PFSK-1 (cell line): ENCODE data around the gene B4GALT3.

Source experiments
- FOXP2 ChIP-seq: optimal IDR thresholded peaks from 2 replicates; pipeline ENCODE3; 2011; ENCODE audit warnings: borderline replicate concordance, control low read depth, inconsistent platforms; ENCODE audit not compliant: insufficient read depth; ENCODE audit errors: extremely low read length, extremely low read depth
- POLR2AphosphoS5 ChIP-seq: IDR thresholded peaks from 2 replicates; pipeline ENCODE4 v1.6.1; 2012; ENCODE audit warnings: low read depth, mild to moderate bottlenecking, control low read depth, low read length, moderate library complexity
- SIN3A ChIP-seq: IDR thresholded peaks from 2 replicates; pipeline ENCODE4 v1.6.1; 2012; ENCODE audit warnings: mild to moderate bottlenecking, low read length, moderate library complexity, borderline replicate concordance; ENCODE audit not compliant: insufficient read depth
- TAF1 ChIP-seq: IDR thresholded peaks from 2 replicates; pipeline ENCODE4 v1.6.1; 2012; ENCODE audit warnings: low read length, control low read depth, borderline replicate concordance; ENCODE audit not compliant: insufficient read depth
- TF ChIP-seq, protein P1 (sequence below), 2 experiments: IDR thresholded peaks; 2 replicates each; pipeline versions ENCODE4 v1.6.1 to v1.8.0; 2011 to 2012; ENCODE audit warnings: low read depth in 2 of 2, low read length in 2 of 2, control low read depth in 1 of 2, inconsistent platforms in 1 of 2, mild to moderate bottlenecking in 1 of 2, moderate library complexity in 1 of 2; ENCODE audit not compliant: insufficient read depth in 1 of 2

B4GALT3 gene

DNA sequence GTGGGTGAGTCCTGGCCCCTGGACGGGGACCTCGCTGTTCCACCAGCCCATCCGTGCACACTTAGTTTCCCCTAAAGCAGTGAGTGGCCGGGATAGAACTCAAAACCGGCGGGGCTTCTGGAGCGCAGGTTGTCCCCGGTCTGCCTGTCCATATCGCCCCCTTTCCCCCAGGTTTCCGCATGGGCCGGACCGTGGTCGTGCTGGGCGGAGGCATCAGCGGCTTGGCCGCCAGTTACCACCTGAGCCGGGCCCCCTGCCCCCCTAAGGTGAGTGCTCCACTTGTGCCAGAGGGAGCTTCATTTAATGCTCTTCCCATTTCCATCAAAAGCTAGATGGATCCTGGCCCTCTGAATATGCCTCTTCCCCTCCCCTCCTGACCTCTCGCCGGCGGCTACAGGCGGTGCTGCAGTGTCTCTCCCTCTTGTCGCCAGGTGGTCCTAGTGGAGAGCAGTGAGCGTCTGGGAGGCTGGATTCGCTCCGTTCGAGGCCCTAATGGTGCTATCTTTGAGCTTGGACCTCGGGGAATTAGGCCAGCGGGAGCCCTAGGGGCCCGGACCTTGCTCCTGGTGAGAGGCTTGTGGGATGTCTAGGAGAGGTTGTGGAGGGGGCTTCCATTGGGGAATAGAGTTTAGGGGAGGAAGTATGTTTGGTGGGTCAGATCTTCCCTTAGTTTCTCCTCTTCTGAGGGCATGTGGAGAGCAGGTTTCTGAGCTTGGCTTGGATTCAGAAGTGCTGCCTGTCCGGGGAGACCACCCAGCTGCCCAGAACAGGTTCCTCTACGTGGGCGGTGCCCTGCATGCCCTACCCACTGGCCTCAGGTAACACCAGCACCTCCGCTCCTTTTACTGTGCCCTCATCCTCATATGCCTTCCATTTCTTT lies 10.4 kb downstream of the B4GALT3 start:
- no peak for TF ChIP-seq TAF1

DNA sequence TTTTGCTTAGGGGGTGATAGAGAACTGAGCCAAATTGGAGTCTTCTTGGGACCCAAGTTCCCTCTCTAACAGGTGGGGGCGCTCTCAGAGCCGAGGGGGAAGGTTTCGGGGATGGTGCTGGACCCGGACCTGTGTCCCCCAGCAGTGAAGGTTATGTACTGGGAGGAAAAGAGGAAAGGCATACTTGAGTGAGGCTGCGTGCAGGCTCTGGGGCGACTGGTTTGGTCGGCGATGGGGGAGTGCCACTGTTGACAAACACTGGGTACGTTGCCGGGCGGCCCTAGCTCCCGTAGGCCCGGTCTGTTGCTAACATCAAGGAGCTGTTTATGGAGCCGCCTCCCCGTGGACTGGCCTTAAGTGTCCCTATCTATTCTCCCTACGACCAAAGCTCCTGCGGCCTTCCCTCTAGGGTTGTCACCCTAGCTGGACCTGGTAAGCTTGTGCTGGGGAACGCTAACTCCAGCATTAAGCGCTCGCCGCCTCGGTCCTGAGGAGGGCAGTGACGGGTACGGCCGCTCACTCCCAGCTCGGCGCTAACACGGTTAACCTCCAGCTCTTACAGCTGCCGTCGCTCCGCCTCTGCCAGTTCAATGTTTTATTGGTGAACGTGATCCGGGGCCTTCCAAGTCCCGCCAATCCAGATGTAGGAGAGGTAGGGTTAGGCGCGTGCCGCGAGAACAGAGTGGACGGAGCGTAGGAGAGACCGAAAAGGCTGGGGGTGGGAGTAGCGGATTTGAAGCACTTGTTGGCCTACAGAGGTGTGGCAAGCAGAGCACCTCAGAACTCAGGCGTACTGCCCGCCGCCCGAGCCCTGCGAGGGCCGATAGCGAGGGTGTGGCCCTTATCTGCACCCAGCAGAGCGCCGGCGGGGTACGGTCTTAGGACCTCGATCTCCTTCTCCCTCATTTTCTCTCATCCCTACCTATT lies 11.3 kb downstream of the B4GALT3 start, which contains the start of gene PPOX:
Gene PPOX (plus strand): TSS at position 685 of the 927 bp plus-strand sequence. CDS start 422 bp downstream, outside the sequence.
- peak; percentile 99 for TF ChIP-seq FOXP2
- TF ChIP-seq, protein P1, sequence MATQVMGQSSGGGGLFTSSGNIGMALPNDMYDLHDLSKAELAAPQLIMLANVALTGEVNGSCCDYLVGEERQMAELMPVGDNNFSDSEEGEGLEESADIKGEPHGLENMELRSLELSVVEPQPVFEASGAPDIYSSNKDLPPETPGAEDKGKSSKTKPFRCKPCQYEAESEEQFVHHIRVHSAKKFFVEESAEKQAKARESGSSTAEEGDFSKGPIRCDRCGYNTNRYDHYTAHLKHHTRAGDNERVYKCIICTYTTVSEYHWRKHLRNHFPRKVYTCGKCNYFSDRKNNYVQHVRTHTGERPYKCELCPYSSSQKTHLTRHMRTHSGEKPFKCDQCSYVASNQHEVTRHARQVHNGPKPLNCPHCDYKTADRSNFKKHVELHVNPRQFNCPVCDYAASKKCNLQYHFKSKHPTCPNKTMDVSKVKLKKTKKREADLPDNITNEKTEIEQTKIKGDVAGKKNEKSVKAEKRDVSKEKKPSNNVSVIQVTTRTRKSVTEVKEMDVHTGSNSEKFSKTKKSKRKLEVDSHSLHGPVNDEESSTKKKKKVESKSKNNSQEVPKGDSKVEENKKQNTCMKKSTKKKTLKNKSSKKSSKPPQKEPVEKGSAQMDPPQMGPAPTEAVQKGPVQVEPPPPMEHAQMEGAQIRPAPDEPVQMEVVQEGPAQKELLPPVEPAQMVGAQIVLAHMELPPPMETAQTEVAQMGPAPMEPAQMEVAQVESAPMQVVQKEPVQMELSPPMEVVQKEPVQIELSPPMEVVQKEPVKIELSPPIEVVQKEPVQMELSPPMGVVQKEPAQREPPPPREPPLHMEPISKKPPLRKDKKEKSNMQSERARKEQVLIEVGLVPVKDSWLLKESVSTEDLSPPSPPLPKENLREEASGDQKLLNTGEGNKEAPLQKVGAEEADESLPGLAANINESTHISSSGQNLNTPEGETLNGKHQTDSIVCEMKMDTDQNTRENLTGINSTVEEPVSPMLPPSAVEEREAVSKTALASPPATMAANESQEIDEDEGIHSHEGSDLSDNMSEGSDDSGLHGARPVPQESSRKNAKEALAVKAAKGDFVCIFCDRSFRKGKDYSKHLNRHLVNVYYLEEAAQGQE (IDR thresholded peaks at IDR 0.05; ENCODE audit: insufficient read depth in 1 of 2, low read depth in 2 of 2, low read length in 2 of 2) = peak in 1 of 2 experiments; percentile 53; a peak in 1 of 4 replicates
- peak; percentile 92; the same call in 1 of the 2 replicates for TF ChIP-seq SIN3A
- peak; percentile 72; the same call in 1 of the 2 replicates for TF ChIP-seq TAF1
- TF ChIP-seq POLR2AphosphoS5 = peak; percentile 83

DNA sequence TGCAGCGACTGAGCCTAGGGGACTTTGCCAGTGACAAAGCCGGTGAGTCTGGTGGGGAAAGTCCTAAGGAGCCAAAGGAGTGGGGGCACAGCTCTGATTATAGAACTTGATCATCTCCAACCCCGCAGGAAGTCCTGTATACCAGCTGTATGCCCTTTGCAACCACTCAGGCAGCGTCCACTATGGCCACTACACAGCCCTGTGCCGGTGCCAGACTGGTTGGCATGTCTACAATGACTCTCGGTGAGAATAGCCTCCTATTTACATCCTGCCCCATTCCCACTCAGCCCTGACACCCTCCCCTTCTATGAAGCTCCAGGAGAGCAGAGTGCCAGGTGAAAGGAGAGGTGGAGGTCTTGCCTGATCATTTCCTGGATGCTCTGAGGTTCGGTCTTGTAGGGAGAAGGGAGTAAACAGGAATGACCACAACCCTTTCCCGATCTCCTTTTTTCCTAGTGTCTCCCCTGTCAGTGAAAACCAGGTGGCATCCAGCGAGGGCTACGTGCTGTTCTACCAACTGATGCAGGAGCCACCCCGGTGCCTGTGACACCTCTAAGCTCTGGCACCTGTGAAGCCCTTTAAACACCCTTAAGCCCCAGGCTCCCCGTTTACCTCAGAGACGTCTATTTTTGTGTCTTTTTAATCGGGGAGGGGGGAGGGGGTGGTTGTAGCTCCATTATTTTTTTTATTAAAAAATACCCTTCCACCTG lies 12.3 kb downstream of the B4GALT3 start:
- TF ChIP-seq SIN3A = no peak
- no peak for TF ChIP-seq TAF1
- no peak for TF ChIP-seq POLR2AphosphoS5
- TF ChIP-seq, protein P1 (IDR thresholded peaks at IDR 0.05; ENCODE audit: insufficient read depth in 1 of 2, low read depth in 2 of 2, low read length in 2 of 2) = no peak
- TF ChIP-seq FOXP2 = no peak

DNA sequence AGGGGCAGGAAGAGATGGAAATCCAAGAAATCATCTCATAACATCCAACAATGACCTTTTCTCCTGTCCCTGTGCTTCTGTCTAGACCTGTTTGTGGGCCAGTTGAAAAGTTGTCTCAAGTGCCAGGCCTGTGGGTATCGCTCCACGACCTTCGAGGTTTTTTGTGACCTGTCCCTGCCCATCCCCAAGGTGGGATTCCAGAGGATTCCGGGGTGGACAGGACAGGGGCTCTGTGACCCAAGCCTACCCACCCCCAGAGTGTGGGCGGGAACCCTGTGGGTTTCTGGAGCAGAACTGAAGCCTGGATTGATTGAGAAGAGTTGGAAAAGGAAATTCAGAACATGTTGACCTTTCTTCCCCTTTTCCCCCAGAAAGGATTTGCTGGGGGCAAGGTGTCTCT lies 13.5 kb downstream of the B4GALT3 start:
- TF ChIP-seq POLR2AphosphoS5 = no peak
- no peak for TF ChIP-seq SIN3A

DNA sequence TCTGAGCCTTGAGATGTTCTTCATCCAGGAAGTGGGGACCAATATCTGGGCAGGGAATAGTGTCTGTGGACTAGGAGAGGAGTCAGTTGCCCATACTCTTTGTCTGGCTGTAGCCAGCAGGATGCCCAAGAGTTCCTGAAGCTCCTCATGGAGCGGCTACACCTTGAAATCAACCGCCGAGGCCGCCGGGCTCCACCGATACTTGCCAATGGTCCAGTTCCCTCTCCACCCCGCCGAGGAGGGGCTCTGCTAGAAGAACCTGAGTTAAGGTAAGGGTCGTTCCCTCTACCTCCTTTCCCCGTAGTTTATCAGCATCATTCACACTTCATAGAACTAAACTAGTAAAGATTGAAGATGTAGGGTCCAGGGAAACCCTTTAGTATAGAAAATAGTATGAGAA lies 14.5 kb downstream of the B4GALT3 start:
- TF ChIP-seq TAF1 (no peak), FOXP2 (no peak)

DNA sequence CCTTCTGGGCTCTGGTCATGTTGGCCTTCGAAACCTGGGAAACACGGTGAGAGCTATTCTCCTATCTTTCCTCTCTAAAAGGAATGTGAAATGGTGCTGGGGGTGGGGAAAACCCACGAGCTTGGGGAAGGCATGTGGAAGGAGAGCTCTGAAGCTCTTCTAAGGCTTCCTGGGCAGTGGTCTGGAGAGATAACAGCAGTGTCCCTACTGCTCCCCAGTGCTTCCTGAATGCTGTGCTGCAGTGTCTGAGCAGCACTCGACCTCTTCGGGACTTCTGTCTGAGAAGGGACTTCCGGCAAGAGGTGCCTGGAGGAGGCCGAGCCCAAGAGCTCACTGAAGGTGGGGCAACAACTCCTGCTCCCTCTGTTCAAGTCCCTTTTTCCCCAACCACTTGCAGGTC lies 15.3 kb downstream of the B4GALT3 start:
- TF ChIP-seq POLR2AphosphoS5 (no peak), FOXP2 (no peak), SIN3A (no peak), TAF1 (no peak)
- TF ChIP-seq, protein P1 (IDR thresholded peaks at IDR 0.05; ENCODE audit: insufficient read depth in 1 of 2, low read depth in 2 of 2, low read length in 2 of 2) = no peak
